Stromal cell of bone marrow (primary cell): ENCODE measurements around the gene MANSC1.
"Not testable (repeated sequence)": the region's sequence is repeated elsewhere in the genome, so short reads cannot be mapped to it uniquely, and the experiment has no call there.

Experiments
- DNase-seq: peaks from one replicate; pipeline ENCODE4 v3.0.0-alpha.2; 2012; ENCODE audit warnings: low read depth

The MANSC1 gene

DNA sequence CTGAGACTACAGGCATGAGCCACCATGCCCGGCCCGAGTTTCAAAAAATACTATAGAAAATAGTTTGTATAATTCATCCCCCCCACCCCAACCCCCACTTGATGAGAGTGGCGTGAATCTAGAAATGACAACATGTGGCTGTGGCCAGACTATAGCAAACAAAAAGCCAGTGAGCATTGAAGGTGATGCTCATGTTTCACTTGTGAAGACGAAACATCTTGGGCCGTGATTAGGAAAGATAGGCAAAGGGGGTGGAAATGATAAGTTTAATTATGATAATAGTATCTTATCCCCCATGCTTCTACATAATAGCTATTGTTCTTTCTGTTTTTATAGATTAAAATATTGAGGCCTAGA, 15.4 kb upstream of the MANSC1 start:
- no peak for DNase-seq

DNA sequence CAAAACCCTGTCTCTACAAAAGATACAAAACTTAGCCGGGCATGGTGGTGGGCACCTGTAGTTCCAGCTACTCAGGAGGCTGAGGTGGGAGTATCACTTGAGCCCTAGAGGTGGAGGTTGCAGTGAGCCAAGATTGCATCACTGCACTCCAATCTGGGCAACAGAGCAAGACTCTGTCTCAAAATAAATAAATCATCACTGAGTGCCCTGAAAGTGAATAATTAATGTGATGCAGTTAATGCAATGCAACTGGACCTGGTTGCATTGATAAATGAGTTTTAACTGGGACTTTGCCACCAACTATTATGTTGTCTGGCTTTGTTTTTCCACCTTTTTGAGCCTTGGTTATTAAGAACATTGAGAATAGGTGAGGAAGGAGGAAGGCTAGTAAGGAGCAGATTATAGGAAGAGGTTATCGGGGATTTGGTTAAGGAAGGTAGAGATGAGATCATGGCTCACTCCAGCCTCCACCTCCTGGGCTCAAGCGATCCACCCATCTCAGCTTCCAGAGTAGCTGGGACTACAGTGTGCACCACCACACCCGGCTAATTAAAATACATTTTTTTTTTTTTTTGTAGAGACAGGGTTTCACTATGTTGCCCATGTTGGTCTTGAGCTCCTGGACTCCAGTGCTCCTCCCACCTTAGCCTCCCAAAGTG, 14.9 kb upstream of the MANSC1 start:
- no peak for DNase-seq

DNA sequence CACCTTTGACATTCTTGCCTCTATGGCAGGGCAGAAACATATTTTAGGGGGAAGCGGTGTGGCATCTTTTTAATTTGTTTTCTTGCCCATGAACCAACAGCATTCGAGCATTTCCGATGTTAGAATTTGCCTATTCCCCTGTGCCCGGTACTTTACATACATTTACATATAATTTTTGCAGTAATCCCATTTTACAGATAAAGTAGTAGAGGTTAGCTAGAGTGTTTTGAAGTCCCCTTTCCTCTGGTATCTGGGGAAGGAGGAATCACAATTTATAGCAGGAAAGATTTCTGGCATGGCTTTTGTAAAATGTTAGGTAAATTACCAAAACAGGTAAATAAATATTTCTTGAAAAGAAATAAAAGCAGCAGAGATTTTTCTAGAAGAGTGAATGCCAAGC, 8.5 kb upstream of the MANSC1 start:
- DNase-seq, result no peak

DNA sequence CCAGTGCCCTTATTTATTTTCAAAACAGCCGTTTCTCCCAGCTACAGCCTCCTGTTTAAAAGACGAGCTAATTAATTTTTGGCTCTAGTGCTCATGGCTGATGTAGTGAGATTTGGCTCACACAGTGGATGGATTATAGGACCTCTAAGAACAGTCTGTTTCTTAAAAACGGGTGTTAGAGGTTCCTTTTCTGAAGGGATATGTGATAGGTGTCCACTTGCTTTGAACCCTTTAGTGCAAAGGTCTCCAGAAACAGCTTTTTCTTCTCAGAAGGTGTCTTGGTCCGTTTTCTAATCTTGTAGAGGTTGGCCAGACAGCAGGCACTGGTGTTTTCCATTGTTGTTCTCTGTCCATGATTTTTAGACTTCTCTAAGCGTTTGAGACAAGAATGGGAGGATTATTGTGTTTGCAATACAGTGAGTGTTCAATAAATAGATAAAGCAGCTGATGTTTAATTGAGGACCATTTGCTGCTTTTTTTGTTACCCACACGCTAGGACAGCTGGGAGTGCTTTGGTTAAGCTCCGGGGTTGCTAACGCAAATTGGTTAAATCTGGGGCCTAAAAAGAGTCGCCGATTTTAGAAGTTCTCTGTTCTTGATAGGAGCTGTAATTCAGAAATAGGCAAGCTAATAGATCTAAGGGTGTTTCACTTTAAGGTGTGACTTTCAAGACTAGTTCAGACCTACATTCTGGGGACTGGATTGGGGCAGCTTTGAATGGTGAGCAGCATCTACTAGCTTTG, 7.8 kb upstream of the MANSC1 start:
- no peak for DNase-seq

DNA sequence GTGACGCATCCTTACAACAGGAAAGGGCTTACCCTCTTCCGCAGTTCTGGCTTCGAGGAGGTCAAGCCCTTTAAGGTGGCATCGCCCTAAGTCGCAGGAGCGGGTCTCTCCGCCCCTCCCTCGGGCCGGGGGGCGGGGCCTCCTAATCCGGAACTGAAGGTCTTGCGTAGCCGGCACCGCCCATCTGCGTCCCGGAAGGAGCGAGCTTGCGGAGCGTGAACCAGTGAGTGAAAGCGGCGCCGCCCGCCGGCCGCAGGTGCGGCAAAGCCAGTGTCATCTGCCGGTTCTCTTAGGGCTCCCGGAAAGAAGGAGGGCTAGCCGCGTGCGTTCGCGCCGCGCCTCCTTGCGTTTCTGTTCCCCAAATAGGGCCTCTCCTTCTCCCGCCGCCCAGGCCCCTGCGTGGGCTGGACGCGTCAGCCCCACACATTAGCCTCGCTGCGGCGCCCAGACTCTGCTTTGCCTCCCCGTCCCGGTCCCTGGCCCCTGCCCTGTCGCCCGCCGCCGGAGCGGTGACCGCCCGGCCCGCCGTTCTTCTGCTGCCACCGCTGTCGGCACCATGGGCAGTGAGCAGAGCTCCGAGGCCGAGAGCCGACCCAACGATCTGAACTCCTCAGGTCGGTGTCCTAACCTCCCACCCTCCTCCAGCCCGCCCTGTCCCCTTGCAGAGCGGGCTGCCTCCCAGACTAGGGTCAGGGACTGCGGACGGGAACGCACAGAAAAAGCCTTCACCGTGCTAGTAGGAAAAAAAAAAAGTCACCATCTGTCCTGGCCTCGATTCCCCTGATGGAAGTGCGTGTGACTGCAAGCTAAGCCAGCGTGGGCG, 7.1 kb upstream of the MANSC1 start, which contains the start of gene BORCS5:
Gene BORCS5, plus strand, starts transcription at position 183 of the 823 bp plus-strand sequence. Its CDS starts 374 bp downstream, at position 557.
- DNase-seq, result peak; percentile 85

DNA sequence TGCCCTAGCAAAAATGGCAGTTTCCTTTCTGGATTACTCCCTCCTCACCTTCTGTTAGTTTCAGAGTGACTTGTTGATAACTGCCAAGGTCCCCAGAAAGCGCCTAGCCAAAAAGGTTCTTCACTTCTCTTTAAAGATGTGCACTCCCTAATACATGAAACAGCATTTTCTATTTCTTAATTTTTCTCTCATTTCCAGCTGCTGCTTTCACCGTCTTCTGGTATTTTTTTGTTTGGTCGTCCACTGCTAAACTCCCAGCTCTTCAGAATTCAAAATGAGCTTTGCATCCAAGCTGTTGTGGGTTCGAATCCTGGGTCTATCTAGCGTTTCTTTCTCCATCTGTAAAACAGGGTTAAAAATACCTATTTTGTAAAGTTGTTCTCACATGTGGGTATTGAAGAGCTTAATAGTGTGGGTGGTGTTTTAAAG, 6.4 kb upstream of the MANSC1 start:
- no peak for DNase-seq

DNA sequence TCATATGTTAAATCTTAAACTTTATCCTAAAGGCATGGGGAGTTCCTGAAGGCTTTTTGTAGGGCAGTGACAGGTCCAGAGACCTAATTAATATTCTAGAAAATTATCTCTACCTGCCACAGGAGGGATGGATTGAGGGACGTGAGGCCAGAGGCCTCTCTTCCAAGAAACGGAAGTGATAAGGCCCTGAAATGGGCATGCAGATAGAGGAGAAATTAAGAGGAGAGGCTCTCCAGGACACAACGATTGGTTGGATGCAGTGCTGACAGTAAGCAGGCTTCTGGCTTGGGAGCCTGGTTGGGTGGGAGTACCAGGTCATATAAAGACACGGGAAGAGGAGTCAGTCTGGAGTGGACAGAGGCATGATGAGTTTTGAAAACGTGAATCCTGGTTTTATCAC, 3.8 kb upstream of the MANSC1 start:
- DNase-seq, result no peak

DNA sequence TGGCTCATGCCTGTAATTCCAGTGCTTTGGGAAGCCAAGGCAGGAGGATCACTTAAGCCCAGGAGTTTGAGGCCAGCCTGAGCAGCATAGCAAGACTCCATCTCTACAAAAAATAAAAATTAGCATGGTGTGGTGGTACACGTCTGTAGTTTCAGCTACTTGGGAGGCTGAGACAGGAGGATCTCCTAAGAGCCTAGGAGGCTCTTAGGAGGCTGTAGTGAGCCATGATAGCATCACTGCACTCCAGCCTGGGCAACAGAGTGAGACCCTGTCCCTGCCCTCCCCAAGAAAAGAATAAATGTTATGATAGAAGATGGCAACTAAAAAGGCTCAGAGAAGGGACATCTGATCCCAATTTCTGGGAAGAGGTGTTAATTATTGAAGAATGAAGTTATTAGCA, 3.2 kb upstream of the MANSC1 start:
- DNase-seq, result no peak

DNA sequence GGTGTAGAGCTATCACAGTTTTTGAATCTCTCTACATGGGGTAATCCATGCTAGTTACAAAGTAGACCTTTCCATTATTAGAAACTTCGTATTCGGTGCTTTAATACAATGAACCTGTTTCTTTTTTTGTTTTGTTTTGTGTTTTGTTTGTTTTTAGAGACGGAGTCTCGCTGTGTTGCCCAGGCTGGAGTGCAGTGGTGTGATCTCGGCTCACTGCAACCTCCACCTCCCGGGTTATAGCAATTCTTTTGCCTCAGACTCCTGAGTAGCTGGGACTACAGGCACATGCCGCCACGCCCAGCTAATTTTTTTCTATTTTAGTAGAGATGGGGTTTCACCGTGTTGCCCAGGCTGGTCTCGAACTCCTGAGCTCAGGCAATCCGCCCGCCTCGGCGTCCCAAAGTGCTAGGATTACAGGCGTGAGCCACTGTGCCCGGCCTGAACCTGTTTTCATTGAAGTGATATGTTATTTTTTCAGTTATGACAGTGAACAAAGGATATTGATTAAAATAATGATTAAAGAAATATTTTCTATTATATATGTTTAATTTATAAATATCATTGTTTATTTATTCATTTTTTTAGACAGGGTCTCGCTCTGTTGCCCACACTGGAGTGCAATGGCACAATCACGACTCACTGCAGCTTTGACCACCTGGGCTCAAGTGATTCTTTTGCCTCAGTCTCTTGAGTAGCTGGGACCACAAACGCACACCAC, 1.6 kb upstream of the MANSC1 start:
- DNase-seq, result not testable (repeated sequence)

DNA sequence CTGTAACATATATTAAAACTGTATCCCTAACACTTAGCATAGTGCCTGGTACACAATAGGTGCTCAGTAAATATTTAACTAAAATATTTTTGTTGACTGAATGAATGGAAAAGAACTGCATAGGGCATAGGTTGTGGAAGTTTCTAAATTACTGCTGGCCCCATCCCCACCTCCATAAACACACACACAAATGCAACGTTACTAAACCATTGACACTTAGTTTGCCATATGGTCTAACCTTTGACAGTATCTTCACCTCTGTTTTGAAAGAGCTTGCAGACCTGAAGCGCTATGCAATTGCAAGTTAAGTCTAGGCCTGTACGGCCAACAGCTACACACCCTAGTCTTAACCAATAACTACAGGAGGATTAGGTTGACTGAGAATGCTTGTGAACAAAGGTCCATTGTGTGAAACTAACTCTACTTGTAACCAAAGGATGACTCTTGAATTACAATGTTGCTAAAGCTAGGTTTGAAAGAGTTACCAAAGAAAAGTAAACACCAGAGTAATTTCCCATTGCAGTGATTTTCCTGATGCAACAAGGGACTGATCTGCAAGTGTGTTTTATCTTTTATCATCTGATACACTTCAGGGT, 924 bp upstream of the MANSC1 start:
- no peak for DNase-seq

DNA sequence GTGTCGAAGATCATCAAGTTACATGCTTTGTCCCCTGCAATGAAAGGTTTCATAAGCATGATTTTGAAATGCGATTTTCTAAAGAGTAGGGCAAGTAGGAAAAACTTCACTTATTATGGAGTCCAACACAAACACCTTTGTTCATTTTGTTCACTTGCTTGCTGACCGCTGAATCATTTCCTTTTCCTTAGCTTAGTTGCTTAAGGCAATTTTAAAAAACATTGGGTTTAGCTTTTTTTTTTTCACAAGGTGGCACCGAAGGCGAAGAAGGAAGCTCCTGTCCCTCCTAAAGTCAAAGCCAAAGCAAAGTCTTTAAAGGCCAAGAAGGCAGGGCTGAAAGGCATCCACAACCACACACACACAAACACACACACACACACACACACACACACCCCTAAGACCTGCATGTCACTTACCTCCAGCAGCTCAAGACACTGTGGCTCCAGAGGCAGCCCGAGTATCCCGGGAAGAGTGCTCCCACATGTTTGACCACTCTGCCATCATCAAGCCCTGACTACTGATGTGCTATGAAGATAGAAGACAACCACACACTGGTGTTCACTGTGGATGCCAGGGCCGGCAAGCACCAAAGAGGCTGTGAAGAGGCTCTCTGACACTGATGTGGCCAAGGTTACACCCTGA, 11.4 kb downstream of the MANSC1 start:
- no peak for DNase-seq

DNA sequence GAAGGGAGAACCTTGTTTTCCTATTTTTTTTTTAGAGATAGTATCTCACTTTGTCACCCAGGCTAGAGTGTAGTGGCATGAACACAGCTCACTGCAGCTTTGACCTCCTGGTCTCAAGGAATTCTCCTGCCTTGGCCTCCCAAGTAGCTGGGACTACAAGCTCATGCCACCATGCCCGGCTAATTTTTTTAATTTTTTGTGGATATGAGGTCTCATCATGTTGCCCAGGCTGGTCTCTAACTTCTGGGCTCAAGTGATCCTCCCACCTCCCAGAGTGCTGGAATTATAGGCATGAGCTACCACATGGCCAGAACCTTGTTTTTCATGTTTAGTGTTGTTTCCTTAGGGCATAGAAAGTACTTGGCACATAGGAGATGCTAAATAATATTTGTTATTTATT, 13.5 kb downstream of the MANSC1 start:
- DNase-seq, result no peak

DNA sequence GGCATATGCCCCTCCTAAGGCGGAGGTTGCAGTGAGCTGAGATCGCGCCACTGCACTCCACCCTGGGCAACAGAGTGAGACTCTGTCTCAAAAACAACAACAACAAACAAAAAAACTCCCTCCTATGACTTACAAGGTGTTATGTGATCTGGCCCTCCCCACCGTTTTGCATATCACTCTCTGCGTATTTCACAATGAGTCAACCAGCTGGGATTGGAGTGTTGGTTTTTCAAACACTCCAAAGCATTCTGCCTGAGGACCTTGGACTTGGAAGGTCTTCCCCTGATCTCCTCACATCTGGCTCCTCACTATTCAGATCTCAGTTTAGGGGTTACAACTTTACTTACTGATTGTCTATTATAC, 14.0 kb downstream of the MANSC1 start:
- DNase-seq, result no peak

DNA sequence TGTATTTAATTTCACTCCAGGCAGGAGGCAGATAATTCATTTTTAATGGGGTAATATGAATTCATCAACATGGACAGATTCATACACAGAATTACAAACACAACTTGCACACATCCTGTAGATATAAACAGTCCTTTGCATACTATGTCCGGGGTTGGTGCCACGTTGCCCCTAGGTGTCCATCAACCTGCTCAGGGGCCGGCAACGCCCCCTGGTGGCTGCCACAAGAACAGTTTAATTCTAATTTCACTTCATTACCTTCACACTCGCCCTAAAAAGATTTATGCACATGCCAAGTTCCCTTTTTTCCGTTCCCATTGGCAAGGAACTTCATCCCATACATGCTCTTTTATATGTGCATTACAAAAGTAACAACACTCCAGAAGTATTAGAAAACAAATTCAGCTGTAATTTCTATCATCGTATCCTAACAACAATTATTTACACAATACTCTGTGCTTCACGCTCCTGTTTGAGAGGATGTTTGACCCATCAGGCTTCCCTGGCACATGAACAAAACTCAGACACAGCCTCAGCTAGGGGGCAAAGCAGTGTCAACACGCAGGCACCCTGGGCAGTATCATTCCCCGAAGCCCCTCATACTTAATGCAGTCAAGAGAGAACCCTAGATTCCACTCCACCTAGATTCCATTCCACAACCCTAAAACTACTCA, 15.5 kb downstream of the MANSC1 start:
- DNase-seq, result no peak

DNA sequence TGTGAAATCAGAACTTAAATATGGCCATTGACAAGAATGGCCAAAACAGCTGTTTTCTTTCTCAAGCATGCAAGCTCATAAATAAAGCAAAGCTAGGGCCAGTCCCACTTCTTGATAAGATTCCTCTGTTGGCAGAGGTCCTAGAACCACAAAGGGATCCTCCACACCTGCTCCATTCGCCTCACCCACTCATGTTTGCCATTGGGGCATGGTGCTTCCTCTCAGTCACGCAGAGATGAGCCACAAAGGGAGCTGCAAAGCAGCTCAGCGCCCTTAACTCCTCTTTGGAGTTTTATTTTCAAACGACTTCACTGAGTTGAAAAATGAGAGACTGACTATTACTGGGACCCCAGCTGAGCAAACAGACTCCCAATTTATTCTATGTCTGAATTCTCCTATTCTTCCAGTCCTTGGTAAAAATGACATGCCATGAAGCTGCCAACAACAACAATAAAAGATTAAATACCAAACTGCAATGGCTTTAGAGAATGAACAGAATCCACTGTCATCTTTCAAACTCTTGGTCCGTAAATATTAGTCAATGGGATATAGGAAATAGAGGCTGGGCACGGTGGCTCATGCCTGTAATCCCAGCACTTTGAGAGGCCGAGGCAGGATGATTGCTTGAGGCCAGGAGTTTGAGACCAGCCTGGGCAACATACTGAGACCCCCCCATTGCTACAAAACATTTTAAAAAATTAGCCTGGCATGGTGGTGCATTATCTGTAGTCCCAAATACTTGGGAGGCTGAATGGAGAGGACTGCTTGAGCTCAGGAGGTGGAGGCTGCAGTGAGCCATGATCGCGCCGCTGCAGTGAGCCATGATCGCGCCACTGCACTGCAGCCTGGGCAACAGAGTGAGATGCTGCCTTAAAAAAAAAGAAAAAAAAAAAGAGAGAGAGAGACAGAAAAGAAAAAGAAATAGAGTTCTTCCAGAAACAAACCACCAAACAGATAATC, 16.4 kb downstream of the MANSC1 start:
- DNase-seq, result no peak

DNA sequence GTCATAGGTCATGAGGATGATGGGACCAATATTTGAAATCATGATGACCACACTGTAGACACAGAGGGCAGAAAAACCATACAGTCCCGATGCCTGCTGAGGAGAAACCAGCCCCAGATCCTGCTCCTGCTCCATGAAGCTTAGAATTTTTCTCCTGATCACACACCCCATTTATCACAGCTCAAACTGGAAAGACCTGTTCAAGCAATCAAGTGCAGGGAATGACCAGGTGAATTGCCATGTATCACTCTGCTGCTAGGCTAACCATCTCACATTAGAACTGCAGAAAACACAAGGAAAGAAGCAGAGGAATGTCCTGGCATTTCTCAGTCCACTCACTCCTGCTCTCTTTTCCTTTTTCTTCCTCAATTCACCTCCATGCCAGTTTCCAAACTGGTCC, 18.1 kb downstream of the MANSC1 start:
- no peak for DNase-seq

DNA sequence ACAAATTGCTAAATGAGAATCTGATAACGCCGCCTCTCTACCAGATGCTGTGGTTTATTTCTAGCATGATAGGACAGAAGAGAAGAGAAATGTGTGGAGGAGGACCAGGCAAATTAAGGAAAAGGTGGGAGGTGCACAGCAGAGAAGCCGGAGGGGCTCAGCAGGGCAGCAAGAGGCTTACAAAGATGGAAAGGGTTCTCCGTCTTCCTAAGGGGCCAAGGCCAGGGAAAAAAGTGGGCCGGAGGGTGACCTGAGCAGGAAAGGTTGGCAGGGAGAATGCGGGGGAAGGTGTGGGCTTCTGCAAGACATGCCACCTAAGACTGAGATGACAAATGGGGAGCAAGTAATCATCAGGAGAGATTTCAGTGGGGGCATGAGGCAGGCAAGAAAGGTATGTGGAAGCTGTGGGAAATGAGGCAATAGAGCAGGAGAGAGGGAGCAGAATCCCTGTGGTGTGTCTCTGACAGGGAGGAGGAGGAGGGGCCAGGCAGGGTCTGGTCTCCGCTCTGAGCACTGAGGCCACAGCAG, 18.7 kb downstream of the MANSC1 start:
- DNase-seq, result no peak

DNA sequence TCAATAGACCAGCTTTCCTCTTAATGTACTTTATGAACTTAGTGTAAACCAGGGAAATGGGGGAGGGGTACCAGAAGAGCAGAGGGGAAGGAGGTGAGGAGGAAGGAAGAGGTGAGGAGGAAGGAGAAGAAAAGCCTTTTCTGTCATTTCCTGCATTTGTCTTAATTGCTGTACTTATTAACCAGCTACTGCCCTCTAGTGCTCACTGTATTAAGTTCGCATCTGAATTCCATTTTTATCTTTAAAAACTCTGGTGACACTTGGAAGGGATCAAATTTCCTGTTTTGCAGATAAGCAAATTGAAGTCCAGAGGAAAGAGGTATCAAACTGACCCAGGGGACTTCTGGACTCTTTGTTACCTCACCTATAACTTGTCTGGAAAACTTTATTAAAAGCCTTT, 22.2 kb downstream of the MANSC1 start:
- peak; percentile 50 for DNase-seq

DNA sequence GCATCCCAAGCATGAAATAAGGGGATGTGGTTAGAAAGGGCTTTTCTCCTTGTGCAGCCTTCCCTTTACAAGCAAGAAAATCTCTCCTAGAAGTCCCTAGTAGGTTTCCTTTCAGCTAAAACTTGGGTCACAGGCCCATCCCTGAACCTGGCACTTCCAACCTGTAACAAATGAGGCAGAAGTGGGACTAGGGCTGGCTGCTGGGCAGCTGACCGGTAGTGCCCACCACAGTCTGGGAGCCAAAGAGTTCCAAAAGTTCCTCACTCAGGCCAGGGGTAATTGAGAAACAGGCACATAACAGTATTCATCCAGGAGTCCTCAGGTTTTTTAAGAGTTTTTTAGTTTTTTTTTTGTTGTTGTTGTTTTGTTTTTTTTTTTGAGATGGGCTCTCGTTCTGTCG, 23.8 kb downstream of the MANSC1 start:
- no peak for DNase-seq
